ENCODE results near the gene ADCY10.

DNA sequence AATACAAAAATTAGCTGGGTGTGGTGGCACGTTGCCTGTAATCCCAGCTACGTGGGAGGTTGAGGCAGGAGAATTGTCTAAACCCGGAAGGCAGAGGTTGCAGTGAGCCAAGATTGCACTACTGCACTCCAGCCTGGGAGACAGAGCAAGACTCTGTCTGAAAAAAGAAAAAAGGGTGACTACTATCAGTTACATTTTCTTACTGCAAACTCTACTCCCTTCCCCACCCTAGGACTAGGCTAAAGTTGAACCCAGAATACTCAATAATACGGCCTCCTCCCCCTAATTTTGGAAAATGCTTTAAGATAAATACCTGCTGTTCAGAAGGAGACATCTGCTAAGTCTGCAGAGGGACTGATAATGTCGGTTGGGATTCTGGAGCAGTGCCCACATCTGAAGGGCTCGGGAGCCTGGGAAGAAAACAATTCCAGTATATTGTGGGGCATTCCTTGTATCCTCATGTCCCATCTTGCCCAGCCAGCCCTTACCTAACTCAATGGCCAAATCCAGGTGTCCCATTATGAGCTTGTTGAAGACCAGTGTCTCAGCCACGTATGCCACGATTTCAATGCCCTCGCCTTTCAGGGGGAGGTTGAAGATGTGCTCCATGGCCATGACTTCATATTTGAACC lies 89.7 kb downstream of the ADCY10 start:
- TF ChIP-seq, protein P1, sequence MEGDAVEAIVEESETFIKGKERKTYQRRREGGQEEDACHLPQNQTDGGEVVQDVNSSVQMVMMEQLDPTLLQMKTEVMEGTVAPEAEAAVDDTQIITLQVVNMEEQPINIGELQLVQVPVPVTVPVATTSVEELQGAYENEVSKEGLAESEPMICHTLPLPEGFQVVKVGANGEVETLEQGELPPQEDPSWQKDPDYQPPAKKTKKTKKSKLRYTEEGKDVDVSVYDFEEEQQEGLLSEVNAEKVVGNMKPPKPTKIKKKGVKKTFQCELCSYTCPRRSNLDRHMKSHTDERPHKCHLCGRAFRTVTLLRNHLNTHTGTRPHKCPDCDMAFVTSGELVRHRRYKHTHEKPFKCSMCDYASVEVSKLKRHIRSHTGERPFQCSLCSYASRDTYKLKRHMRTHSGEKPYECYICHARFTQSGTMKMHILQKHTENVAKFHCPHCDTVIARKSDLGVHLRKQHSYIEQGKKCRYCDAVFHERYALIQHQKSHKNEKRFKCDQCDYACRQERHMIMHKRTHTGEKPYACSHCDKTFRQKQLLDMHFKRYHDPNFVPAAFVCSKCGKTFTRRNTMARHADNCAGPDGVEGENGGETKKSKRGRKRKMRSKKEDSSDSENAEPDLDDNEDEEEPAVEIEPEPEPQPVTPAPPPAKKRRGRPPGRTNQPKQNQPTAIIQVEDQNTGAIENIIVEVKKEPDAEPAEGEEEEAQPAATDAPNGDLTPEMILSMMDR (IDR thresholded peaks at IDR 0.05 in 4 of 5, conservative IDR thresholded peaks at IDR 0.05 in 1 of 5): no peak
- no peak for TF ChIP-seq POLR2A (IDR thresholded peaks at IDR 0.05)

Measured in gastrocnemius medialis (tissue), 4 donors.